Activated CD8-positive, alpha-beta memory T cell treated with anti-CD3 and anti-CD28 coated beads, Interleukin-2, amount 50 U/mL, for 1 hour (primary cell): ENCODE measurements around the gene TRIM37.

Experiments used
- DNase-seq: peaks from one replicate; pipeline ENCODE4 v3.0.0-alpha.2; 2020; ENCODE audit errors: extremely low read depth

The TRIM37 gene

GRCh38 chr17:59030811-59031210 lies 75.9 kb downstream of the TRIM37 start:
- no peak for DNase-seq

- DNase-seq, result no peak
Observed at GRCh38 chr17:59028328-59028727, 78.4 kb downstream of the TRIM37 start.

- no peak for DNase-seq
Observed at GRCh38 chr17:59027750-59028149, 78.9 kb downstream of the TRIM37 start.

- DNase-seq, result no peak
Observed at GRCh38 chr17:59026176-59026939, 80.3 kb downstream of the TRIM37 start.

GRCh38 chr17:59024916-59025315 lies 81.8 kb downstream of the TRIM37 start:
- no peak for DNase-seq

- DNase-seq, result no peak
Observed at GRCh38 chr17:59018019-59018418, 88.7 kb downstream of the TRIM37 start.

GRCh38 chr17:59011975-59012374 lies 94.7 kb downstream of the TRIM37 start:
- DNase-seq, result no peak

- no peak for DNase-seq
Observed at GRCh38 chr17:59010026-59010425, 96.7 kb downstream of the TRIM37 start.

- DNase-seq, result no peak
Observed at GRCh38 chr17:59008737-59009136, 97.9 kb downstream of the TRIM37 start.

GRCh38 chr17:59007995-59008394 lies 98.7 kb downstream of the TRIM37 start:
- no peak for DNase-seq

GRCh38 chr17:59004338-59005111 lies 102.2 kb downstream of the TRIM37 start:
- peak; percentile 14 for DNase-seq

GRCh38 chr17:59003860-59004259 lies 102.8 kb downstream of the TRIM37 start:
- no peak for DNase-seq

- DNase-seq, result no peak
Observed at GRCh38 chr17:59002848-59003247, 103.8 kb downstream of the TRIM37 start.

GRCh38 chr17:59002126-59002525 lies 104.6 kb downstream of the TRIM37 start:
- no peak for DNase-seq

GRCh38 chr17:59001158-59001814 lies 105.4 kb downstream of the TRIM37 start:
- peak; percentile 58 for DNase-seq

- no peak for DNase-seq
Observed at GRCh38 chr17:59000022-59000421, 106.7 kb downstream of the TRIM37 start.

- DNase-seq, result no peak
Observed at GRCh38 chr17:58999500-58999899, 107.2 kb downstream of the TRIM37 start.

- DNase-seq, result no peak
Observed at GRCh38 chr17:58998871-58999270, 107.8 kb downstream of the TRIM37 start.

- no peak for DNase-seq
Observed at GRCh38 chr17:58997756-58998553, 108.7 kb downstream of the TRIM37 start.

GRCh38 chr17:58996968-58997367 lies 109.7 kb downstream of the TRIM37 start:
- DNase-seq, result no peak

- DNase-seq, result no peak
Observed at GRCh38 chr17:58995247-58995940, 111.3 kb downstream of the TRIM37 start.
